ENCODE results near the gene ALOXE3.
"Not testable (repeated sequence)": the region's sequence is repeated elsewhere in the genome, so short reads cannot be mapped to it uniquely, and the experiment has no call there.

ALOXE3 gene

GRCh38 chr17:8091033-8091687 lies 27.2 kb downstream of the ALOXE3 start:
- DNase-seq (ENCODE audit: low spot score): no peak

- DNase-seq (ENCODE audit: low spot score): no peak
Observed at GRCh38 chr17:8089728-8090127, 28.6 kb downstream of the ALOXE3 start.

GRCh38 chr17:8087952-8088230 lies 30.4 kb downstream of the ALOXE3 start:
- DNase-seq (ENCODE audit: low spot score): no peak

- DNase-seq (ENCODE audit: low spot score): no peak
Observed at GRCh38 chr17:8087075-8087951, 31.0 kb downstream of the ALOXE3 start, which contains the start of gene ALOX12B. Gene ALOX12B, minus strand, starts transcription at chr17:8087716. Its CDS starts 274 bp downstream, at chr17:8087442.

GRCh38 chr17:8084250-8084649 lies 34.1 kb downstream of the ALOXE3 start:
- DNase-seq (ENCODE audit: low spot score): no peak

- no peak for DNase-seq (ENCODE audit: low spot score)
Observed at GRCh38 chr17:8082292-8082691, 36.0 kb downstream of the ALOXE3 start.

- DNase-seq (ENCODE audit: low spot score): no peak
Observed at GRCh38 chr17:8081876-8082275, 36.4 kb downstream of the ALOXE3 start.

GRCh38 chr17:8080799-8081219 lies 37.5 kb downstream of the ALOXE3 start:
- DNase-seq (ENCODE audit: low spot score): peak; percentile 60

- DNase-seq (ENCODE audit: low spot score): no peak
Observed at GRCh38 chr17:8080208-8080798, 38.0 kb downstream of the ALOXE3 start.

- DNase-seq (ENCODE audit: low spot score): peak; percentile 87
Observed at GRCh38 chr17:8079291-8080207, 38.8 kb downstream of the ALOXE3 start.

- not testable (repeated sequence) for DNase-seq (ENCODE audit: low spot score)
Observed at GRCh38 chr17:8077939-8078338, 40.4 kb downstream of the ALOXE3 start.

- DNase-seq (ENCODE audit: low spot score): no peak
Observed at GRCh38 chr17:8076502-8077266, 41.6 kb downstream of the ALOXE3 start.

GRCh38 chr17:8075574-8076342 lies 42.6 kb downstream of the ALOXE3 start:
- no peak for DNase-seq (ENCODE audit: low spot score)

- DNase-seq (ENCODE audit: low spot score): no peak
Observed at GRCh38 chr17:8075081-8075480, 43.2 kb downstream of the ALOXE3 start.

- DNase-seq (ENCODE audit: low spot score): no peak
Observed at GRCh38 chr17:8074554-8074953, 43.8 kb downstream of the ALOXE3 start.

- peak; percentile 78 for DNase-seq (ENCODE audit: low spot score)
Observed at GRCh38 chr17:8073627-8074484, 44.5 kb downstream of the ALOXE3 start.

GRCh38 chr17:8072729-8073461 lies 45.4 kb downstream of the ALOXE3 start:
- DNase-seq (ENCODE audit: low spot score): no peak

GRCh38 chr17:8072341-8072728 lies 46.0 kb downstream of the ALOXE3 start:
- no peak for DNase-seq (ENCODE audit: low spot score)

GRCh38 chr17:8071496-8071895 lies 46.8 kb downstream of the ALOXE3 start:
- DNase-seq (ENCODE audit: low spot score): no peak

Measured in SW480 (cell line).